GM19324 (cell line): Measurements from ENCODE around the gene AKAP13.
A peak's percentile ranks its signal among the peaks of the same experiment; 100 is the strongest.
"Not testable (repeated sequence)": the region's sequence is repeated elsewhere in the genome, so short reads cannot be mapped to it uniquely, and the experiment has no call there.

Experiments
- ATAC-seq: cut with Tn5 transposase; IDR thresholded peaks from one replicate; pipeline ENCODE4 v1.9.1; 2021; ENCODE audit warnings: mild to moderate bottlenecking, moderate library complexity; ENCODE audit not compliant: unreplicated experiment, low FRiP score

Gene AKAP13

GRCh38 chr15:85430406-85431204 lies 50.2 kb downstream of the AKAP13 start:
- peak; percentile 65 for ATAC-seq

- no peak for ATAC-seq
Measured at GRCh38 chr15:85439996-85440395, 59.6 kb downstream of the AKAP13 start.

GRCh38 chr15:85440451-85440850 lies 60.0 kb downstream of the AKAP13 start:
- no peak for ATAC-seq

- not testable (repeated sequence) for ATAC-seq
Measured at GRCh38 chr15:85441854-85442253, 61.5 kb downstream of the AKAP13 start.

- ATAC-seq: peak; percentile 38
Measured at GRCh38 chr15:85443046-85443445, 62.6 kb downstream of the AKAP13 start.

- peak; percentile 76 for ATAC-seq
Measured at GRCh38 chr15:85443593-85444087, 63.2 kb downstream of the AKAP13 start.

- ATAC-seq: no peak
Measured at GRCh38 chr15:85444122-85444745, 63.8 kb downstream of the AKAP13 start.

GRCh38 chr15:85445361-85445760 lies 65.0 kb downstream of the AKAP13 start:
- ATAC-seq: no peak

- ATAC-seq: no peak
Measured at GRCh38 chr15:85451099-85451700, 70.8 kb downstream of the AKAP13 start.

GRCh38 chr15:85452436-85452835 lies 72.0 kb downstream of the AKAP13 start:
- ATAC-seq: no peak

- no peak for ATAC-seq
Measured at GRCh38 chr15:85453144-85453872, 72.9 kb downstream of the AKAP13 start.

- ATAC-seq: no peak
Measured at GRCh38 chr15:85454403-85454802, 74.0 kb downstream of the AKAP13 start.

- no peak for ATAC-seq
Measured at GRCh38 chr15:85455891-85456290, 75.5 kb downstream of the AKAP13 start.

GRCh38 chr15:85456798-85457197 lies 76.4 kb downstream of the AKAP13 start:
- no peak for ATAC-seq

GRCh38 chr15:85457392-85457968 lies 77.1 kb downstream of the AKAP13 start:
- ATAC-seq: peak; percentile 65

- no peak for ATAC-seq
Measured at GRCh38 chr15:85458764-85459163, 78.4 kb downstream of the AKAP13 start.

- no peak for ATAC-seq
Measured at GRCh38 chr15:85462029-85462428, 81.6 kb downstream of the AKAP13 start.

GRCh38 chr15:85463276-85463892 lies 83.0 kb downstream of the AKAP13 start:
- no peak for ATAC-seq

- ATAC-seq: no peak
Measured at GRCh38 chr15:85463976-85464375, 83.6 kb downstream of the AKAP13 start.

GRCh38 chr15:85464471-85464870 lies 84.1 kb downstream of the AKAP13 start:
- ATAC-seq: no peak
